GM21367 (cell line): ENCODE data around the gene STX12.

ENCODE experiments used
- ATAC-seq: cut with Tn5 transposase; IDR thresholded peaks from one replicate; pipeline ENCODE4 v1.9.1; 2021; ENCODE audit not compliant: unreplicated experiment

Gene STX12

GRCh38 chr1:27772932-27773825, at the start of gene STX12:
Gene STX12, plus strand, starts transcription at chr1:27773219. Its CDS starts 89 bp downstream, at chr1:27773308.
- ATAC-seq: peak; percentile 84

GRCh38 chr1:27724961-27725373, 48.1 kb upstream of the STX12 start:
- ATAC-seq: no peak

GRCh38 chr1:27725374-27726172, 47.4 kb upstream of the STX12 start, which contains the start of gene FAM76A:
Gene FAM76A, plus strand, starts transcription at chr1:27725961. Its CDS starts 120 bp downstream, at chr1:27726081.
- peak; percentile 89 for ATAC-seq

GRCh38 chr1:27726173-27727044, 46.6 kb upstream of the STX12 start:
- peak; percentile 20 for ATAC-seq

GRCh38 chr1:27727126-27727525, 45.9 kb upstream of the STX12 start:
- no peak for ATAC-seq

GRCh38 chr1:27736252-27736651, 36.8 kb upstream of the STX12 start:
- no peak for ATAC-seq

- no peak for ATAC-seq
These were observed 31.9 kb upstream of the STX12 start for GRCh38 chr1:27741121-27741520.

GRCh38 chr1:27744556-27744955, 28.5 kb upstream of the STX12 start:
- no peak for ATAC-seq

GRCh38 chr1:27745466-27745865, 27.6 kb upstream of the STX12 start:
- no peak for ATAC-seq

GRCh38 chr1:27752360-27752759, 20.7 kb upstream of the STX12 start:
- ATAC-seq: no peak

- no peak for ATAC-seq
These were observed 17.7 kb upstream of the STX12 start for GRCh38 chr1:27755286-27755685.

GRCh38 chr1:27755865-27756264, 17.2 kb upstream of the STX12 start:
- ATAC-seq: no peak

- ATAC-seq: no peak
These were observed 13.8 kb upstream of the STX12 start for GRCh38 chr1:27759236-27759635.

- no peak for ATAC-seq
These were observed 12.6 kb upstream of the STX12 start for GRCh38 chr1:27760426-27760825.

GRCh38 chr1:27762033-27762432, 11.0 kb upstream of the STX12 start:
- ATAC-seq: no peak

- no peak for ATAC-seq
These were observed 9.7 kb upstream of the STX12 start for GRCh38 chr1:27763358-27763757.

- ATAC-seq: no peak
These were observed 2.7 kb upstream of the STX12 start for GRCh38 chr1:27770293-27770830.

- no peak for ATAC-seq
These were observed 735 bp upstream of the STX12 start for GRCh38 chr1:27772036-27772931.

- ATAC-seq: no peak
These were observed 917 bp downstream of the STX12 start for GRCh38 chr1:27773826-27774445.
